Stimulated activated CD8-positive, alpha-beta memory T cell treated with anti-CD3 and anti-CD28 coated beads, Interleukin-2, amount 100 ng/mL, for 48 hours (primary cell): Measurements from ENCODE around the gene NTN3.
A peak's percentile ranks its signal among the peaks of the same experiment; 100 is the strongest.

Experiments
- DNase-seq, 2 donors: peaks; one replicate each; pipeline ENCODE4 v3.0.0-alpha.2; 2020; ENCODE audit warnings: low read depth in 2 of 2

Gene NTN3

DNA sequence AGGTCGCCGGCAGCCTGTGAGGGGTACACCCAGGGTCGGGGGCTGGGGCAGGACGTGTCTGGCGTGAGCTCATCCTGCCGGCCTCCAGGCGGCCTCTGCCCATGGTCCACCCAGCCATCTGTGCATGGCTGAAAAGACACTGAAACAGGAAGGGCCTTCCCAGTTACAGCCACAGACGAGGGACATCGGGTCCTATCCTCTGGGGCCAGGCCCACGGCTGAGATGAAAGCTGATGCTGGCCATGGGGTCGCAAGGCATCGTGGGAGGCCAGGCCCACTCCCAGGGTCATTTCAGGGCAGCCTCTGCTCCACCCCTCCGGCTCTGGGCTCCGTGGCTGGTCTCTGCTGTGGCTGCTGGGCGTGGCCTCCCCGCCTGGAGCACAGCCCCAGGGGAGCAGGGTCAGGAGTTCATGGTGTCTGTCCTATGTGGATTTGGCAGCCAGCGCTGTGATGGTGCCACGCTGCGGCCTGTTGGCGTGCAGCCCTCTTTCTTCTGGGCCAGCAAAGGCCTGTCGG is 26.1 kb downstream of the NTN3 start:
- DNase-seq: no peak

- DNase-seq: no peak
These were observed 26.8 kb downstream of the NTN3 start for GRCh38 chr16:2497695-2498484.

- no peak for DNase-seq
These were observed 27.6 kb downstream of the NTN3 start for GRCh38 chr16:2498531-2499253.

DNA sequence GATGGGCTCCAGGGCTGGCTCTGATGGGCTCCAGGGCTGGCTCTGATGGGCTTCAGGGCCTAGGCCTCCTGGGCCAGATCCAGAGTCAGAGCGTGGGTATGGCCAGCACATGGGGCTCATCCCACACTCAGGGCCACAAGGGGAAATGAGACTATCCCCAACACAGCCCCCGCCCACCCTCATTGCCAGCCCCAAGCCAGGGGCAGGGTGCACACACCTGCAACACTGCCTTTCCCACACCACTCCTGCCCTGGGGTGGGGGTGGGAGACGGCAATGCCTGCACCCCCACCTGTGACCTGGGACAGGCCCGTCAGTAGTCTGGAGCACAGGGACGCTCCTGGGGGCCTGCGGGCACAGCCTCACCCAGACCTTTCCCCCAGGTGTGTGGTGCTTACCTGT is 28.4 kb downstream of the NTN3 start:
- DNase-seq: no peak

- DNase-seq: no peak
These were observed 28.9 kb downstream of the NTN3 start for GRCh38 chr16:2499890-2500429.

DNA sequence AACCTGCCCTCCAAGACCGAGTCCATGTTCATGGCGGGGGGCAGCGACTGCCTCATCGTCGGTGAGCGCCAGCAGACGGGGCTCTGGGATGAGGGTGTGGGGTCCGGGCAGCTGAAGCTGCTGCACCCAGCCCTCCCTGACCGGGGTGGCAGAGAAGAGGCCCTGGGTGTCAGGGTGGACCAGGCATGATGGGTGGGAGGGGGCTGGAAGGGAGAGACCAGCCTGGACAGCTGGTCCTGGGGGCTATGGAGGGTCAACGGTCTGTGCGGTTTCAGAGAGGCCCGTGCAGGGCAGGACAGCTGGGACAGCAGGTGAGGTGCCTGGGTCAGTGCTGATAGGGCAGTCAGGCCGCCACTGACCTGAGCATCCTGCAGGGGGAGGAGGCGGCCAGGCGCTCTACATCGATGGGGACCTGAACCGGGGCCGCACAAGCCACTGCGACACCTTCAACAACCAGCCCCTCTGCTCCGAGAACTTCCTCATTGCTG is 29.4 kb downstream of the NTN3 start:
- DNase-seq: no peak

GRCh38 chr16:2500918-2501750 is 30.0 kb downstream of the NTN3 start:
- peak; percentile 66 to 77 for DNase-seq

DNA sequence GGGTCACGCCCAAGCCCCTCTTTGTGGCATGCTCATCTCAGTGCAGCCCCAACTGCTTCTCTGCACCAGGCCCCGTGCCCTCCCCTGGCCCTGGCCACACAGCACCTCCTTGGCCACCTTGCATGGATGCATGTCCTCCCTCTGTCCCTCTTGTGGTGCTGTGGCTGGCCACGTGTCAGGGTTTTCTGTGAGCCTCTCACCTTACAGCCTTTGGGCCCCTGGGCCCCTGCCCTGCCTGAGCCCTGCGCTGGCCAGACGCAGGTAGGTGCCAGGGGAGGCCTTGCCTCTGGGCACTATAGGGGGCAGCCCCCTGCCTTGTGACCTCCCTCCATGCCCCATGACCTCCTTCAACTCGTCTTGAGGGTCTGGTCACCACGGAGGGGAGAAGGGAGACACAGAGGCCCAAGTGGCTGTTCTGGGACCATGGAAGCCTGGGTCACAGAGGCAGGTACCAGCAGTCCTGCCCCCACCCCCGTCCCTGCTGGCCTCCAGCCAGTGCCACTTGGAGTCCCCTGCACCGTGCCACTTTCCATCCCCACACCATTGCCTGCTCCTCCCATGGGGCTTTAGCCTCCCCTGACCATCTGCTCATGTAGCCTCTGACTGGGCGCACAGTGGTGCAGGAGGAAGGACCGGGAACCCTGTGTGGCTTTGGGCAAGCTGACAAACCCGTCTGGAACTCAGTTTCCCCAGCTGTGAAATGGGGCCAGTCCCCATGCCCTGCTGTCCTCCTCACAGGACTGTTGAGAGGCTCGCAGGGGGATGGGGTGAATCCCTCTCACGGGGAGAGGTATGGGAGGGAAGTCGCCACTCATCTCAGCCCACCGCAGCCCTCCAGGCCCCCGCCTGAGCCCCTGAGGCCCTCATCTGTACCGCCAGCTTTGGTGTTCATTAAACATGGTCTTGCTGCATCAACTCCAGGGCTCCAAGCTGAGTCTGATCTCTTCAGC is 31.1 kb downstream of the NTN3 start:
- no peak for DNase-seq

- DNase-seq: no peak
These were observed 34.6 kb downstream of the NTN3 start for GRCh38 chr16:2505695-2506094.

GRCh38 chr16:2507052-2507659 is 36.1 kb downstream of the NTN3 start:
- DNase-seq: no peak

GRCh38 chr16:2507665-2508064 is 36.6 kb downstream of the NTN3 start:
- no peak for DNase-seq

GRCh38 chr16:2508722-2509400 is 37.8 kb downstream of the NTN3 start:
- no peak for DNase-seq

- DNase-seq: no peak
These were observed 40.2 kb downstream of the NTN3 start for GRCh38 chr16:2511128-2511800.

DNA sequence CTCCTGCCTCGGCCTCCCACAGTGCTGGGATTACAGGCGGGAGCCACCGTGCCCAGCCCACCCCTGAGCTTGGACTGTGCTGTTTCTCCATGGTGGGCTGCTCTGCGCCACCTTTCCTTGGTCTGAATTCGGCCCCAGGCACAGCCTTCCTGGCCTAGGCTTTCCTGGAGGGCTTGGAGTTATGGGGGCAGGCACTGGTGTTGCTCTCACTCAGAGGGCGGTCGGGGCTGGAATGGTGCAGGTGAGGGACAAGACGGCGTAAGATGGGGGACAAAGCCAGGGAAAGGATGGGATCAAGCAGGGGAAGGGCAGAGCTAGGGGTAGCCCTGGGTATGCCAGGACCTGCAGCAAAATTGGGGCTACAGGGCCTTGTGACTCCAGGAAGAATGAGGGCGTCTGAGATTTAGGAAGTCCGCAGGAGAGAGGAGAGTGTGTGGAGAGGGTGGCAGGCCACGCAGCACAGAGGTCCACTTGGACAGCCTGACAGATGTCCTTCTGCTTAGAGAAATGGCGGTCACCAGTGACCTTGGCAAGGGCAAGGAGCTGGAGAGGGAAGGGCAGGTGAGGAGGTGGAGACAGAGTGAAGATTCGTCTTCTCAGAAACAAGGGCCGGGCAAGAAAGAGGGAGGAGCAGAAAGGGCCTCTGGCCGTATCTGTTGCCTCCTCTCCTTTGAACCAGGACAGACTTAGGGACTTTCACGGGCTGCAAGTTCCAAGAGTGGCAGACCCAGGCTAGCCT is 41.1 kb downstream of the NTN3 start:
- no peak for DNase-seq

- no peak for DNase-seq
These were observed 41.8 kb downstream of the NTN3 start for GRCh38 chr16:2512735-2513404.

DNA sequence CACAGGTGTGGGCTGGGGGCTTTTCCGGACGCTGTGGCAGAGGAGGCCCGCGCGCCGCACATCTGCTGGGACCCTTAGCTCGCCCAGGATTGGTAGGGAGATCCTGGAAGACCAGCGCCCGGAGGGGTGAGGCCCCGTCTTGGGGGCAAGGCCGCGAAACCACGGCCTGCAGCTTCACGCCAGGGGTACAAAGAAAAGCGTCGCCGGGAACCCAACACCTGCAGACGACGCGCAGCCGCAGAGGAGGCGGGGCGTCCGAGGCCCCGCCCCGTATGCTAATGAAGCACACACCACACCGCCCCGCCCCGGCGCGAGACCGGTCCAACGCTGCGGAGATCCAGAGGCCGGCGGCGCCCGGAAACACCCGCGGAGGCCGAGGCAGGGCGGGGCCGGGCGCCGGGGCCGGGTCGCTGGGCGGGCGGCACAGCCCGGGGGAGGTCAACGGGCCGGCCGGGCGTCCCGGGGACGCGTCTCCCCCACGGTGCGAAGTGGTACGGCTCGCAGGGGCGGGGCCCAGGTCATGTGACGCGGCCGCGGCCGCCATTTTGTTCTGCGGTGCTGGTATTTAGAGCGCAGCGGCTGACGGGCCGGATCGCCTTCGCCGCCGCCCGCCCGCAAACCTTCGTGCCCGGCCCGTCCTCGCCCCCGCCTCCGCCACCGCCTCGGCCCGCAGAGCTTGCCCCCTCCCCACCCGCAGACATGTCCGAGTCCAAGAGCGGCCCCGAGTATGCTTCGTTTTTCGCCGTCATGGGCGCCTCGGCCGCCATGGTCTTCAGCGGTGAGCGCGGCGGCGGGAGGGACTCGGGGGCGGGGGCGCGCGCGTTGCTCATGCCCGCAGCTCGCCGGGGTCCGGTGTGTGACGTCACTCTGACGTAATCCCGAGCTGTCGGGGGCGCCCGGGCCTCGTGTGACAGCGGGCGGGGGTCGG is 42.6 kb downstream of the NTN3 start, which contains the start of gene ATP6V0C:
ATP6V0C (plus strand) TSS at position 548 of the 928 bp plus-strand sequence; CDS start at position 700, 152 bp downstream.
- DNase-seq: peak; percentile 84
